Endothelial cell of umbilical vein (primary cell): ENCODE results near the gene PHLPP1. TPM values are rescaled to one million over a fixed set of nuclear protein-coding genes. Genes with fewer than 3 reads are reported as not detected.

Experiments
- BruUV-seq: library from RNA; stranded (reverse); fragments of 400-500 nt; replicated peaks from 2 replicates; lab custom pipeline; 2021; lab: Mats Ljungman, UMichigan
- CTCF ChIA-PET: fragments of 300-600, 350-600 bp; sonication (Branson Sonifier 250); formaldehyde crosslinking; loops from one replicate; lab custom pipeline; 2021; ENCODE audit warnings: antibody characterized with exemption, inconsistent platforms; lab: Charles Lee
- POLR2A ChIA-PET: fragments of 300-600, 350-600 bp; sonication (Branson Sonifier 250); formaldehyde crosslinking; loops from one replicate; lab custom pipeline; 2021; ENCODE audit warnings: antibody characterized with exemption, inconsistent platforms; lab: Charles Lee
- DNase-seq: peaks from one replicate; pipeline ENCODE4 v3.0.0-alpha.2; 2011; ENCODE audit warnings: low read depth, low spot score
- FAIRE-seq: peaks from 2 replicates; lab custom pipeline; 2011; peaks lifted over from hg19 to GRCh38; lab: Jason Lieb, UNC
- H2AFZ ChIP-seq: 2 replicates; pipeline ENCODE4 v1.6.0; 2012; ENCODE audit warnings: low read depth, low read length, control low read depth, inconsistent platforms
- H3K27ac ChIP-seq: 2 replicates; pipeline ENCODE4 v1.5.1; 2011; ENCODE audit warnings: low read depth, mild to moderate bottlenecking, control low read depth, low read length, moderate library complexity; ENCODE audit not compliant: insufficient read depth
- H3K27me3 ChIP-seq, 2 experiments: 2 replicates each; pipeline versions ENCODE4 v1.6.0 to v1.6.1; 2011; ENCODE audit warnings: low read length in 2 of 2, mixed read lengths in 1 of 2; ENCODE audit not compliant: control insufficient read depth in 2 of 2, insufficient read depth in 2 of 2
- H3K36me3 ChIP-seq, 2 experiments: 2 replicates in 1 of 2; 3 replicates in 1 of 2; pipeline ENCODE4 v1.5.1; 2011; ENCODE audit warnings: low read length in 2 of 2, mild to moderate bottlenecking in 1 of 2, moderate library complexity in 1 of 2; ENCODE audit not compliant: control insufficient read depth in 2 of 2, insufficient read depth in 2 of 2; ENCODE audit errors: extremely low read depth in 1 of 2
- H3K4me1 ChIP-seq: 3 replicates; pipeline ENCODE4 v1.5.1; 2011; ENCODE audit warnings: mild to moderate bottlenecking, low read length; ENCODE audit not compliant: control insufficient read depth, insufficient read depth; ENCODE audit errors: extremely low read depth
- H3K4me2 ChIP-seq: 2 replicates; pipeline ENCODE4 v1.6.1; 2011; ENCODE audit warnings: low read length, control low read depth, mixed read lengths; ENCODE audit not compliant: insufficient read depth
- H3K4me3 ChIP-seq, 3 experiments: fragments of 200-600 bp in 1 of 3; sonication (generic), shearing (Covaris generic) in 1 of 3; replicated peaks in 1 of 3; 2 replicates each; pipeline ENCODE4 v1.5.1; 2011 to 2016; ENCODE audit warnings: control low read depth in 3 of 3, low read length in 3 of 3, mild to moderate bottlenecking in 2 of 3, inconsistent platforms in 1 of 3, low read depth in 1 of 3, moderate library complexity in 1 of 3; ENCODE audit not compliant: insufficient read depth in 1 of 3
- H3K79me2 ChIP-seq: 2 replicates; pipeline ENCODE4 v1.6.0; 2012; ENCODE audit warnings: low read length, inconsistent platforms; ENCODE audit not compliant: control insufficient read depth, insufficient read depth
- H3K9ac ChIP-seq: replicated peaks from 2 replicates; pipeline ENCODE3; 2011; ENCODE audit warnings: low read length, control low read depth; ENCODE audit not compliant: insufficient read depth; ENCODE audit errors: extremely low read depth
- H3K9me1 ChIP-seq: replicated peaks from 3 replicates; pipeline ENCODE4 v1.6.0; 2011; ENCODE audit warnings: mild to moderate bottlenecking, low read length; ENCODE audit not compliant: control insufficient read depth, insufficient read depth; ENCODE audit errors: extremely low read depth
- H3K9me3 ChIP-seq: replicated peaks from 2 replicates; pipeline ENCODE4 v1.5.1; 2012; ENCODE audit warnings: low read length, inconsistent platforms; ENCODE audit not compliant: control insufficient read depth, insufficient read depth
- H4K20me1 ChIP-seq: replicated peaks from 2 replicates; pipeline ENCODE3; 2011; ENCODE audit warnings: mild to moderate bottlenecking, low read length; ENCODE audit not compliant: control insufficient read depth, insufficient read depth; ENCODE audit errors: extremely low read depth
- EZH2 ChIP-seq: IDR thresholded peaks from 2 replicates; pipeline ENCODE4 v1.6.1; 2012; ENCODE audit warnings: borderline replicate concordance, low read depth, mild to moderate bottlenecking, moderate library complexity, low read length, inconsistent platforms; ENCODE audit not compliant: severe bottlenecking
- FOS ChIP-seq: IDR thresholded peaks from 2 replicates; pipeline ENCODE4 v1.6.1; 2011; ENCODE audit warnings: mild to moderate bottlenecking, low read length, moderate library complexity, borderline replicate concordance; ENCODE audit not compliant: insufficient read depth
- GATA2 ChIP-seq: IDR thresholded peaks from 2 replicates; pipeline ENCODE4 v1.7.0; 2011; ENCODE audit warnings: low read depth, mild to moderate bottlenecking, moderate library complexity, mixed read lengths, low read length; ENCODE audit not compliant: insufficient read length, insufficient read depth
- JUN ChIP-seq: IDR thresholded peaks from 2 replicates; pipeline ENCODE4 v1.6.1; 2011; ENCODE audit warnings: borderline replicate concordance, low read depth; ENCODE audit not compliant: insufficient read length, insufficient read depth
- MAX ChIP-seq: IDR thresholded peaks from 2 replicates; pipeline ENCODE4 v1.6.1; 2011; ENCODE audit not compliant: insufficient read depth, insufficient read length
- MYC ChIP-seq: IDR thresholded peaks from one replicate; pipeline ENCODE4 v1.6.1; 2011; ENCODE audit warnings: mild to moderate bottlenecking, low read depth, low read length
- POLR2A ChIP-seq: IDR thresholded peaks from 2 replicates; pipeline ENCODE4 v1.6.1; 2012; ENCODE audit warnings: low read depth, mild to moderate bottlenecking, control low read depth, low read length
- POLR2AphosphoS5 ChIP-seq: IDR thresholded peaks from 2 replicates; pipeline ENCODE4 v1.6.1; 2012; ENCODE audit warnings: low read depth, mild to moderate bottlenecking, control low read depth, low read length, moderate library complexity; ENCODE audit not compliant: insufficient read depth
- dilution Hi-C: fragments of 300-500 bp; cut with MboI; formaldehyde crosslinking; loops from one replicate; pipeline ENCODE4 v1.15.0; 2019; ENCODE audit warnings: low sequenced_read_pairs; ENCODE audit not compliant: extremely low pct_ligation_motif_present
- intact Hi-C: fragments of 100-400 bp; cut with micrococcal nuclease; formaldehyde crosslinking; loops from one replicate; pipeline ENCODE4 v1.10.0; 2022
- polyA plus RNA-seq, 4 experiments: library from polyadenylated mRNA; depleted of rRNA in 3 of 4; stranded (reverse) in 3 of 4; unstranded in 1 of 4; fragments of >200 nt; gene quantifications; 2 replicates each; pipeline versions ENCODE4 v1.2.1 to v1.2.3, GENCODE V29; 2011 to 2012; ENCODE audit warnings: missing spikeins in 1 of 4
- total RNA-seq: library from RNA; stranded (reverse); gene quantifications from 2 replicates; pipeline ENCODE4 v1.2.3, GENCODE V29; 2021
- TF ChIP-seq, protein P1 (sequence below), 2 donors: IDR thresholded peaks; 1 replicate in 1 of 2; 2 replicates in 1 of 2; pipeline ENCODE4 v1.5.1; 2011; ENCODE audit warnings: low read length in 2 of 2, mild to moderate bottlenecking in 2 of 2, moderate library complexity in 2 of 2, control low read depth in 1 of 2, inconsistent platforms in 1 of 2, low read depth in 1 of 2; ENCODE audit not compliant: insufficient read depth in 1 of 2; ENCODE audit errors: extremely low read depth in 1 of 2

The PHLPP1 gene
- total and polyA plus RNA-seq, 2 donors (not counting 3 experiments of a cell fraction or from before 2014, with no cell fraction given) = 4.0 to 10.8 TPM

DNA sequence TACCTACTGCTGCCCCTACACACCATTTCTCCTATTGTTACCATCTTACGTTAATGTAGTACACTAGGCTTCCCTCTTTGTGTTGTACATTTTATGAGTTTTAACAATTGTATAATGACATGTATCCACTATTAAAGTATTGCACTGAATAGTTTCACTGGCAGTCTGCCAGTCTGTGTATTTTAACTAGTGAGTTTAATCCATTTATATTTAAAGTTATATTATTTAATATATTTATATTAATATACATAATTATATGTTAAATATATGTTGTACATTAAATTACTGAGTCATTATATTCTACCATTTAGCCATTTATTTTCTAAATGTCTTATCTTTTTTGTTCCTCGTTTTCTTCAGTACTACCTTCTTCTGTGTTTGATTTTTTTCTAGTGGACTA lies 44.8 kb upstream of the PHLPP1 start:
- Histone ChIP-seq H3K4me1 (no peaks in the 10 kb centered on the region), H3K9ac (no peak overlapping the region), H4K20me1 (no peaks in the 10 kb centered on the region), H3K9me1 (no peaks in the 10 kb centered on the region), H3K4me3 (no peak overlapping the region), H3K36me3 (no peaks in the 10 kb centered on the region), H3K27me3 (peaks cover 3 to 5% of the 10 kb centered on the region in 2 experiments), H3K9me3 (no peaks in the 10 kb centered on the region), H3K79me2 (no peaks in the 10 kb centered on the region), H3K27ac (no peak overlapping the region), H2AFZ (no peak overlapping the region), H3K4me2 (no peak overlapping the region)
- POLR2A ChIA-PET = no interaction called here
- BruUV-seq = no TSS peak
- FAIRE-seq (no peak), DNase-seq (no peak)
- TF ChIP-seq GATA2 (no peak), FOS (no peak), POLR2A (no peak), MYC (no peak), MAX (no peak), POLR2AphosphoS5 (no peak), EZH2 (no peak), JUN (no peak)
- TF ChIP-seq, protein P1, sequence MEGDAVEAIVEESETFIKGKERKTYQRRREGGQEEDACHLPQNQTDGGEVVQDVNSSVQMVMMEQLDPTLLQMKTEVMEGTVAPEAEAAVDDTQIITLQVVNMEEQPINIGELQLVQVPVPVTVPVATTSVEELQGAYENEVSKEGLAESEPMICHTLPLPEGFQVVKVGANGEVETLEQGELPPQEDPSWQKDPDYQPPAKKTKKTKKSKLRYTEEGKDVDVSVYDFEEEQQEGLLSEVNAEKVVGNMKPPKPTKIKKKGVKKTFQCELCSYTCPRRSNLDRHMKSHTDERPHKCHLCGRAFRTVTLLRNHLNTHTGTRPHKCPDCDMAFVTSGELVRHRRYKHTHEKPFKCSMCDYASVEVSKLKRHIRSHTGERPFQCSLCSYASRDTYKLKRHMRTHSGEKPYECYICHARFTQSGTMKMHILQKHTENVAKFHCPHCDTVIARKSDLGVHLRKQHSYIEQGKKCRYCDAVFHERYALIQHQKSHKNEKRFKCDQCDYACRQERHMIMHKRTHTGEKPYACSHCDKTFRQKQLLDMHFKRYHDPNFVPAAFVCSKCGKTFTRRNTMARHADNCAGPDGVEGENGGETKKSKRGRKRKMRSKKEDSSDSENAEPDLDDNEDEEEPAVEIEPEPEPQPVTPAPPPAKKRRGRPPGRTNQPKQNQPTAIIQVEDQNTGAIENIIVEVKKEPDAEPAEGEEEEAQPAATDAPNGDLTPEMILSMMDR (IDR thresholded peaks at IDR 0.05; ENCODE audit: extremely low read depth in 1 of 2, insufficient read depth in 1 of 2, low read depth in 1 of 2, low read length in 2 of 2) = no peak
- intact Hi-C loops (no loop called here), dilution Hi-C loops (no loop called here)
- CTCF ChIA-PET = interaction anchor here (0.6 to 1.0 kb wide), 4 partner anchors 8 to 274 kb away, joined by 3 read pairs; no protein-coding TSS in a partner anchor
